Osteocyte (in vitro differentiated cells): ENCODE results near the gene HOXA2. TPM values are rescaled to one million over a fixed set of nuclear protein-coding genes. Genes with fewer than 3 reads are reported as not detected.

Source experiments
- DNase-seq: peaks from one replicate; pipeline ENCODE4 v3.0.0; 2021; ENCODE audit warnings: mixed read lengths; ENCODE audit not compliant: unreplicated experiment; ENCODE audit errors: extremely low spot score
- H3K27ac Mint-ChIP-seq: one replicate; pipeline ENCODE4 v1.8.0; 2021; ENCODE audit warnings: mild to moderate bottlenecking, mixed read lengths; ENCODE audit not compliant: unreplicated experiment
- H3K27me3 Mint-ChIP-seq: one replicate; pipeline ENCODE4 v1.8.0; 2021; ENCODE audit warnings: mixed read lengths; ENCODE audit not compliant: unreplicated experiment
- H3K36me3 Mint-ChIP-seq: one replicate; pipeline ENCODE4 v1.8.0; 2021; ENCODE audit warnings: mixed read lengths; ENCODE audit not compliant: unreplicated experiment
- H3K4me1 Mint-ChIP-seq: one replicate; pipeline ENCODE4 v1.8.0; 2021; ENCODE audit warnings: mixed read lengths; ENCODE audit not compliant: unreplicated experiment
- H3K4me3 Mint-ChIP-seq: one replicate; pipeline ENCODE4 v1.8.0; 2021; ENCODE audit warnings: mild to moderate bottlenecking, moderate library complexity, mixed read lengths; ENCODE audit not compliant: unreplicated experiment
- H3K9me3 Mint-ChIP-seq: one replicate; pipeline ENCODE4 v1.8.0; 2021; ENCODE audit warnings: mixed read lengths; ENCODE audit not compliant: unreplicated experiment
- CTCF ChIP-seq: fragments of 200-600 bp; sonication (generic); IDR thresholded peaks from 2 replicates; pipeline ENCODE4 v1.5.0; 2021; ENCODE audit warnings: antibody characterized with exemption, mild to moderate bottlenecking, moderate library complexity
- total RNA-seq: library from RNA; stranded (reverse); gene quantifications from 2 replicates; pipeline ENCODE4 v1.2.1, GENCODE V29; 2021

Gene HOXA2
- total RNA-seq, 1 donor from 2014 or later: not detected

- H3K4me1 Mint-ChIP-seq: peaks cover 8% of the 10 kb centered on the region
- peaks cover 90% of the 10 kb centered on the region for H3K27me3 Mint-ChIP-seq
- no peak overlapping the region for H3K4me3 Mint-ChIP-seq
- H3K9me3 Mint-ChIP-seq: no peaks in the 10 kb centered on the region
- no peak for TF ChIP-seq CTCF
- no peaks in the 10 kb centered on the region for H3K36me3 Mint-ChIP-seq
- H3K27ac Mint-ChIP-seq: no peak overlapping the region
- no peak for DNase-seq
Measured at GRCh38 chr7:27140126-27140857, 37.8 kb upstream of the HOXA2 start.

- no peak for DNase-seq
- Mint-ChIP-seq H3K4me1 (peaks cover 8% of the 10 kb centered on the region), H3K9me3 (no peaks in the 10 kb centered on the region), H3K4me3 (no peak overlapping the region), H3K36me3 (no peaks in the 10 kb centered on the region), H3K27me3 (peaks cover 92% of the 10 kb centered on the region), H3K27ac (no peak overlapping the region)
- no peak for TF ChIP-seq CTCF
Measured at GRCh38 chr7:27139334-27140125, 37.0 kb upstream of the HOXA2 start.

DNA sequence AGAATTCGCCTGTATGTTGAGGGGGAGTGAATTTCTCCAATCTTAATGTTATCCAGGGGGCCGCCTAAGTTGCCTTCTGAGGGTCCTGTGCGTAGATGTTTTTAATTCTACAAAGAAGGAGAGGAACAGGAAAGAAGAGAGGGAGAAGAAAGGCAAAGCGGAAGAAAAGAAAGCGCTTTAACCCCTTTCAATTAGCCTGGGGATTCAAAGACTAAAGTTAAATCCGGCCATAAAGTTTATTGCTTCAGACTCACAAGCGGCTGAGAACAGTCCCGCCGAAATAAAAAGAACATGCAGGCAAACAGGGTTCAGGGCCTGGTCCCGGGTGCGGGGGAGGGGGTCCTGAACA lies 36.5 kb upstream of the HOXA2 start:
- Mint-ChIP-seq H3K27me3 (peaks cover 92% of the 10 kb centered on the region), H3K4me1 (peaks cover 8% of the 10 kb centered on the region), H3K36me3 (no peaks in the 10 kb centered on the region), H3K27ac (no peak overlapping the region), H3K4me3 (no peak overlapping the region), H3K9me3 (no peaks in the 10 kb centered on the region)
- no peak for DNase-seq
- TF ChIP-seq CTCF: no peak

DNA sequence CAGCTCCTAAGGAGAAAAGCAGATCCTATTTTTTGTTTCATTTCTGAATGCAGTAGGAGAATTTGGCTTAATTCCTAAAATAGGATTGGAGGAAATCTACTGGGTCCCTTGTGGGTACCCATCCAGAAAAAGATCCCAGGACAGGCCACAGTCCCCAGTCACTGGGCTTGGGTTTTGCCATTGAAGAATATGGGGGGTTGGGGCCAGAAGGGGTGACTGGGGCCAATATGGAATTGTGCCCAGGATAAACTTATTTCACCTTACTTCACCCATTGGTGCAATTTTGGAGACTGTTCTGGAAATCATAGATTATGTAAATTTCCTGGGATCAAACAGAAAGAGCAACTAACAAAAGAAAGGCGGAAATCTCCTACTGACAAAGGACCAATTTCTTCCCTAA lies 36.0 kb upstream of the HOXA2 start:
- DNase-seq: no peak
- H3K36me3 Mint-ChIP-seq: no peaks in the 10 kb centered on the region
- H3K27me3 Mint-ChIP-seq: peaks cover 94% of the 10 kb centered on the region
- H3K4me3 Mint-ChIP-seq: no peak overlapping the region
- no peaks in the 10 kb centered on the region for H3K9me3 Mint-ChIP-seq
- peaks cover 8% of the 10 kb centered on the region for H3K4me1 Mint-ChIP-seq
- no peak overlapping the region for H3K27ac Mint-ChIP-seq
- TF ChIP-seq CTCF: no peak

GRCh38 chr7:27137640-27138315 lies 35.3 kb upstream of the HOXA2 start:
- H3K4me3 Mint-ChIP-seq: no peak overlapping the region
- peaks cover 7% of the 10 kb centered on the region for H3K4me1 Mint-ChIP-seq
- peaks cover 97% of the 10 kb centered on the region for H3K27me3 Mint-ChIP-seq
- H3K36me3 Mint-ChIP-seq: no peaks in the 10 kb centered on the region
- H3K9me3 Mint-ChIP-seq: no peaks in the 10 kb centered on the region
- DNase-seq: no peak
- TF ChIP-seq CTCF: no peak
- no peak overlapping the region for H3K27ac Mint-ChIP-seq
